ENCODE measurements around the gene BIRC7. TPM values are rescaled to one million over a fixed set of nuclear protein-coding genes. Genes with fewer than 3 reads are reported as not detected.

The BIRC7 gene
- total and polyA plus RNA-seq, 2 of the 4 experiments (the other 2 are of a cell fraction) = not detected

- no TSS peak for BruUV-seq (replicated peaks)
- Histone ChIP-seq H3K4me3 (ENCODE audit: insufficient read depth, low read depth, low read length) (no peak overlapping the region), H3K4ac (ENCODE audit: low read depth, low read length) (no peak overlapping the region), H3K9me3 (ENCODE audit: control insufficient read depth, insufficient read depth, low read length) (no peaks in the 10 kb centered on the region), H3K23ac (ENCODE audit: low read depth, low read length) (no peak overlapping the region), H2AK9ac (replicated peaks; ENCODE audit: low read depth, low read length, poor library complexity) (no peak overlapping the region), H3K9me1 (ENCODE audit: insufficient read depth, low read length) (peaks cover 9% of the 10 kb centered on the region), H3K56ac (ENCODE audit: extremely low read depth, insufficient read depth, low read length) (no peak overlapping the region), H3K18ac (ENCODE audit: low read depth, low read length) (no peak overlapping the region), H3K4me1 (ENCODE audit: control insufficient read depth, insufficient read depth, low read length) (no peaks in the 10 kb centered on the region), H3K14ac (replicated peaks; ENCODE audit: low read depth, low read length) (no peak overlapping the region), H2BK120ac (ENCODE audit: low read depth, low read length) (no peak overlapping the region), H4K20me1 (ENCODE audit: insufficient read depth, low read length) (peaks cover 11% of the 10 kb centered on the region), H4K5ac (ENCODE audit: low read depth, low read length) (no peak overlapping the region), H3K79me1 (ENCODE audit: low read depth in 1 of 2, low read length in 2 of 2) (no peaks in the 10 kb centered on the region), H3K27me3 (ENCODE audit: control insufficient read depth, insufficient read depth, low read length) (peaks cover 8% of the 10 kb centered on the region; the same call in 1 of the 2 replicates), H3K36me3 (ENCODE audit: control insufficient read depth, insufficient read depth, low read length) (no peaks in the 10 kb centered on the region), H4K91ac (ENCODE audit: insufficient read depth, low read depth, low read length) (no peak overlapping the region), H4K8ac (ENCODE audit: low read depth in 2 of 2, low read length in 2 of 2) (no peak overlapping the region), H3K27ac (ENCODE audit: insufficient read depth, low read length) (no peak overlapping the region), H3K9ac (ENCODE audit: low read depth, low read length) (no peak overlapping the region), H2BK15ac (ENCODE audit: low read depth, low read length) (no peak overlapping the region), H2AFZ (replicated peaks; ENCODE audit: low read length, poor library complexity) (no peak overlapping the region), H2BK20ac (ENCODE audit: low read depth, low read length) (no peak overlapping the region), H2BK5ac (ENCODE audit: low read depth, low read length, poor library complexity, severe bottlenecking) (no peak overlapping the region), H2AK5ac (ENCODE audit: low read depth, low read length) (no peak overlapping the region), H3K4me2 (ENCODE audit: low read depth, low read length) (no peak overlapping the region)
- POLR2A ChIA-PET (ENCODE audit: unreplicated experiment) = no interaction called here
- DNase-seq (no peak), ATAC-seq (ENCODE audit: low read depth) (no peak)
- CTCF ChIA-PET = no interaction called here
- dilution Hi-C loops (cut with HindIII; ENCODE audit: low sequenced_read_pairs, unreplicated experiment) = no loop called here
- in situ Hi-C loops (cut with MboI; ENCODE audit: low sequenced_read_pairs) = no loop called here
- intact Hi-C loops (cut with micrococcal nuclease) = loop anchor here (10.0 kb wide), 1 partner anchor 133 kb away; no protein-coding TSS in a partner anchor
- TF ChIP-seq POLR2A (IDR thresholded peaks at IDR 0.05; ENCODE audit: low read depth, low read length) (no peak), BHLHE40 (IDR thresholded peaks at IDR 0.05; ENCODE audit: low read depth, low read length) (no peak), CTCF (conservative IDR thresholded peaks at IDR 0.05; ENCODE audit: low read depth, low read length) (no peak), MAZ (IDR thresholded peaks at IDR 0.05; ENCODE audit: borderline replicate concordance, low read depth, low read length) (no peak), ELK1 (IDR thresholded peaks at IDR 0.05; ENCODE audit: borderline replicate concordance, low read depth, low read length) (no peak), RCOR1 (IDR thresholded peaks at IDR 0.05; ENCODE audit: insufficient replicate concordance, low read length) (no peak)
- WGBS, 2 experiments (ENCODE audit: extremely low coverage in 2 of 2, insufficient read length in 1 of 2) = 40% methylated on average over 3 of the region's 7 CpGs; no CpG with 5 or more reads in 1 of the 2 experiments
Observed at GRCh38 chr20:63187338-63188158, 48.2 kb upstream of the BIRC7 start.

Measured in IMR-90 (cell line).